Stimulated activated CD4-positive, alpha-beta T cell treated with anti-CD3 and anti-CD28 coated beads, Interleukin-4, amount 100 ng/mL, for 48 hours (primary cell): Measurements from ENCODE around the gene SLC25A51.
"Not testable (repeated sequence)": the region's sequence is repeated elsewhere in the genome, so short reads cannot be mapped to it uniquely, and the experiment has no call there.

Experiments used
- DNase-seq, 2 donors: peaks; one replicate each; pipeline ENCODE4 v3.0.0-alpha.2; 2020; ENCODE audit warnings: low read depth in 2 of 2

Gene SLC25A51

DNA sequence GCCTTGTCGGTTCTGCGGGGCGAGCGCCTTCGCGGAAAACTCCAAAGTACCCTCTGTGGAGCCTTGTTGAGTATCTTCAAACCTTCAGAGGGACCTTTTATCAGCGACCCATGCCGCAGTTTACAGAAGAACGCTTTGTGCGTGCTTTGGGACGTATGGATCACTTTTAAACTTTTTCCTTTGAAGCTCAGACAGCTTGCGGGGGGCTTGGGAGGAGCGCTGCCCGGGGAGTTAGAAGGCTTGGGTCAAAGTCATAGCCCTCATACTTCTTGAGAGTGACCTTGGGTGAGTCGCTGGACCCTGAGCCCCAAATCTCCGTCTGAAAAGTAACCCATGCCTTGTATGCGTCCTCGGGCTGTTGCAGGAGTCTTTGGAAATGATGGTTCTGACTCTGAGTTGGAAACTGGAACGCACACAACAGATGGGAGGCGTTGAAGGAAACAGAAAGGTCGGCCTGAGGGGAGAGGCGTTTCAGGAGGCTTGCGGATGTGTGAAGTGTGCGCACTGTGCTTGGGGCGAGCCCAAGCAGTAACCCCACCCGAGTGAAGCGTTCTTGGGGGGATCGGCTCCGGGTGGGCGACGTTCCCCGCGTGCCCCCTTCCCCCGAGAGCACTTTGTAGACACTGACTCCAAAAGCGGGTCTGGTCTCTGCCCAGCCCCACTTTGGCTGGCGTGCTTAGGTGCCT lies 661 bp upstream of the SLC25A51 start:
- no peak for DNase-seq

DNA sequence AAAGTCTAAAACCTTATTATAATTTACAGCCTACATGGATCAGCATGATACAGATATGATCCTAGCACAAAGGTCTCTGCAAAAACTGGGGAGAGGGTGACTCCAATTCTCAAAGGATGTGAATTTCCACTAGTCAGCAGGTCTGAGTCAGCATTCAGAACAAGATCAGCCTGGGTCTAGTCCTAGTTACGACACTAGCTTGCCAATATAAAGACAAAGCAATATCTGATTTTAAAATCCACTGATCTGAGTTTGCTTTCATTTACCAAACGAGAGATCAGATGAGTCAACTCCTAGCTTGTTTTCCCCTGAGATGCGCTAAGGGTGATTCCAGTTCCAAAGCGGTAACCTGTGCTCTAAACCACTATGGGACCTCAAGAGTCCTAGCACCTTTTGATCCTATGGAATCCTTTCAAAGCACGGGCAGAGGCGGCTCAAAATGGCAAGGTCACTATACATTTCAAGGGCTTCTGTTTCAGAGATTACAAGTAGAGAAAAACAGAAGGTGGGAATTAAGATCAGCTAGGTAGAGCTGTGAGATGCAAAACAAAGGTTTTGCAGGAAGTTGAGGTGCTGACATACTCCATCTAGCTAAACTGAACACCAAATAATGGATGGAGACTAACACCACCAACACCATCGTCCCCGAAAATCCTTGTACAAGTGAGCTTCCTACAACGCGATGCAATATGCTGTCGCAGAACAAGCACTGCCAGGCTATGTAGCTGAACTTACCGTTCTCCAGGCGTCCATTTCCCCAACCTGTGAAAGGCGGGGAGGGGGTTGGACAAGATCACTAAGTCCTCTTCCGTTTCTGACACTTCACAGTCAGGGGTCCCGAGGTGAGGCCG lies 906 bp downstream of the SLC25A51 start:
- DNase-seq: no peak

DNA sequence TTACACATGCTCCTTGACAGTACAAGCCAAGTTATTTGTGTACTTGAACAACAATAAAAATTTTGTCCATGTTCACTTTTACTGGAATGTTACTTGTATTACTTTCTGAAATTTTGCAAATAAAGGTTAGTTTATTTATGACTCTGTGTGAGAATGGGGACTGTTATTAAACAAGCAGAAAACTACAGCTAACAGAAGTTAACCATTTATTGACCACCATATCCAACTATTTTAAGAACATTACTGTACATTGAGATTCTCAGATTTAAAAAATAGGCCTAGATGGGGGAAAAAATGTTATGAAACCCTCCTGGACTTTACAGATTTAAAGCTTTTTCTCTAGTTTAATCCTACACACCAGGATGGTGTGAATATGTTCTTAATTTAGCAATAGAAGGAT lies 1.8 kb downstream of the SLC25A51 start:
- DNase-seq: no peak

DNA sequence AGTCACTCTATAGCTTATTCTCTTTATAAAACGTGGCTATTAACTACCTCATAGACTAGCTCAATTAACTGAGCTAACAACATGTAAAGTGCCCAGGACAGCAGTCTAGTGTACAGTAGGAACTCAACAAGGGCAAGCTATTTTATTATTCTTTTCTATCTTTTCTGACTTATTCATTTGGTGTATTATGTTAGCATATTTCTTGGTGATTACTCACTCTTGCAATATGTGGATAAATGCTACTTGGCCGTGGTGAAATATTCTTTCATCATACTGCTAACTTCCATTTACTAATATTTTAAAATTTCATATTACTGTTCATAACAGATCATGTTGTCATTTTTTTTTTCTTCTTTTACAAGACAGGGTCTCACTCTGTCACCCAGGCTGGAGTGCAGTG lies 4.9 kb downstream of the SLC25A51 start:
- DNase-seq: no peak

DNA sequence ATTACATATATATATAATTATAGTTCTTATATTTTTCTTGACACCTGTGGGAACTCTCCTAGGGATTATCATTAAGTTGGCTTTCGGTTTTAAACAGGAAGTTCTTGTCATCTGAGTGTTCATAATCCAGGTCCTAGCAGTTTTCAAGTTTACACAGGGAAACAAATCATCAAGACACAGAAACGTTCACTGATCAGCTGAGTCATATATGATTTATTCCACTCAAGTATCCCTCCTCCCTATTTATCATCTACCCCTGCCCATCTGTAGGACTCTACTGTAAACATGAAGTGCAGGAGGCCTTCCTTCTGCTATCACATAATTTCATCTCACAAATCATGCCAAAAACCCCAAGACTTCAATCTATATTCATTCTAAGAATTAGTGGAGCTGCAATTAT lies 6.3 kb downstream of the SLC25A51 start:
- DNase-seq: no peak

DNA sequence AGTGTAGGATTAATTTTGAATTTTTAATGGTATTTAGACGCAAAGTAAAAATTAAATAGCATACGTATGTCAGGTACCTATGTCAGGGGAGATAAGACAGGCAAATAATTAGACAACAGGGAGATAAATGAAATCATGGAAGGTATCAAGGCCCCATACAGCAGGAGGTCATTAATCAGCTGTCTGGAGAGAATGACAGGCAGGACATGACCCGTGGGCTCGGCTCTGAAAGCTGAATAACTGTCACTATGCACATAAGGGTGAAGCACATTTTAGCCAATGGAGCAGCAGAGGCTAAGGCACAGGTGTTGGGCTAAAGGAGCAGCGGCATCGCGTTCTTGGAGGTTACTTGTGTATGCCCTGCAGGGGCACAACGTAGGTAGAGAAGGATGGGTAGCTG lies 11.9 kb downstream of the SLC25A51 start:
- no peak for DNase-seq

DNA sequence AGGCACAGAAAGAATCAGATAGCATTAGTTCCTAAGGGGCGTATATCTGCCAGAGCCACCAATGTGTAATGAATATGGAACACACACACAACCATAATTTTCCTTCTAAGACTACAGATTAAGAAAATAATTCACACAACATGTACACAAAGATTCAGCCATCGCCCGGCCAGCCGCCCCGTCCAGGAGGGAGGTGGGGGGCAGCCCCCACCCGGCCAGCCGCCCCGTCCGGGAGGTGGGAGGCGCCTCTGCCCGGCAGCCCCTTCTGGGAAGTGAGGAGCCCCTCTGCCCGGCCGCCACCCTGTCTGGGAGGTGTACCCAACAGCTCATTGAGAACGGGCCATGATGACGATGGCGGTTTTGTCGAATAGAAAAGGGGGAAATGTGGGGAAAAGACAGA lies 12.9 kb downstream of the SLC25A51 start:
- not testable (repeated sequence) for DNase-seq

DNA sequence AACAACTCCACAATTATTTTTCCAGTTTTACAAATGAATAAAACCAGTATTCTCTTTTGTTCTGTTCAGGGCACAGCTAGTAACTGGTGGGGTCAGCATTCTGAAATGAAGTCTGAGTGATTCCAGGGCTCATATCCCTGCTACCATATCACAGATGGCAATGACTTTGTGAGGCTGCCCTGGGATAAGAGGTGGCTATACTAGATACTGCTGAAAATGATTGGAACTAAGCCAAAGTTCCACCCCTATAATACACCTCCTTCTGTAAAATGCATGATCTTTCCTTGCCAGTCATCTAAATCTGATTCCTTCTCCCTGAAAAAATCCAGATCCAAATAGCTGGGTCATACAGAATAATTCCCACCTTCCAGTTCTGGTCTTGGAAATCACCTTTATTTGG lies 14.4 kb downstream of the SLC25A51 start:
- no peak for DNase-seq

DNA sequence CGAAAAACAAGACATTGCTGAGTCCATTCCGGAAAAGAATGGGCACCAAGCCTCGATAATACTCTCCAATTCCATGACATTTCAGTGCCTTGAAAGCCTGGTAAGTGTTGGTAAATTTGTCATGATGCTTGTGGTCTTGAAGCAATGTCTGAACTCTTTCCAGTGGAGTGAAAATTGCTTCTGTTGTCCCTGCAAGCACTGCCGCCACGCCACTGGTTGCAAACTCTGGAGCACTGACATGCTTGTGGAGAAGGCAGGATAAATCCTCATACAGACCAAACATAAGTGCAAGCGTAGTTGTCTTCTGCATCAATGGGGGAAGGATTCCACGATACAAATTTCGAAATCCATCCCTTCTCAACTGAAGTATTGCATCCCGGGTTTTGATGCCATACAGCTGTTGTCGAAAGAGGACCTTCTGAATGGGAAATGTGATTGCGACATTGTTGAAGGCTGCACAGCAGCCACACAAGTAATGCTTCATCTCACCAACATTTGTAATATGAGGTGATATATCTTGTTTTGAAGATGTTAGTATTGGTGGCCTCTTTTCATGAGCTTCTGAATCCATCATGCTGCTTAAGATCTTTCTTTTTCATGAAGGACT lies 15.8 kb downstream of the SLC25A51 start:
- not testable (repeated sequence) for DNase-seq

DNA sequence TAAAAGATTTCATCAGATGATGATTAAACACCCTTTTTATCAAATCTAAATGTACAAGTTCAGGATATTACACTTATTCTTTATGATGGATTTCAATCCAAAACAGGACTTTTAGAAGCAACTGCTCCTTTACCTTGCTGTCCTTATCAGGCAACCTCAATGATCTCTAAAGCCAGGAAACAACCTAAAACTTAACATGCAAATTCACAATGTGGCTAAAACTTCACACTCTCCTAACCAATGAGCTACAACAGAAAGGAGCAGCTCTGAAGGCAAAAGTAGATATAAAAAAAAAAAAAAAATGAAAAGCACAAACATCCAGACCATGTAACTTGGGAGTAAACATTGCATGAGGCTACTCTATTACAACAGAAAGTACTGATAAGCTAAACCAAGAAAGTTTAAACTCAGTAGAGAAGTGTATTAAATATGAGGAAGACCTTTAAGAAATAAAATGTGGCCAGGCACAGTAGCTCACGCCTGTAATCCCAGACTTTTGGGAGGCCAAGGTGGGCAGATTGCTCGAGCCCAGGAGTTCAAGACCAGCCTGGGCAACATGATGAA lies 22.9 kb downstream of the SLC25A51 start:
- no peak for DNase-seq

DNA sequence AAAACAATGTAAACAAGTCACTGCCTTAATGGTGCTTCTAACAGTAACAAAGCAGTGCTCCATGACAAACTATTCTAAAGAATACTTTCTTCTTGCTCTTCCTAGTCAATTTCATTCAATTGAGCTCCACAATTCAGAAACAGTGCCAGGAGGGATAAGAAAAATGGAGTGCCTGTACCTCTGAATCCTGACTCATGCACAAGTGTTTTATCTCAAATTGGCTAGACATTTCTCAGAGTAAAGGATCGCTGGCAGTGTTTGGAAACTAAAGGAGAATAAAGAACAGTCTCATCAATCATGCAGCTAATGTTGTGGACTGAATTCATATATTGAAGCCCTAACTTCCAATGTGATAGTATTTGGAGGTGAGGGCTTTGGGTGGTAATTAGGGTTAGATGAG lies 27.6 kb downstream of the SLC25A51 start:
- DNase-seq: no peak

DNA sequence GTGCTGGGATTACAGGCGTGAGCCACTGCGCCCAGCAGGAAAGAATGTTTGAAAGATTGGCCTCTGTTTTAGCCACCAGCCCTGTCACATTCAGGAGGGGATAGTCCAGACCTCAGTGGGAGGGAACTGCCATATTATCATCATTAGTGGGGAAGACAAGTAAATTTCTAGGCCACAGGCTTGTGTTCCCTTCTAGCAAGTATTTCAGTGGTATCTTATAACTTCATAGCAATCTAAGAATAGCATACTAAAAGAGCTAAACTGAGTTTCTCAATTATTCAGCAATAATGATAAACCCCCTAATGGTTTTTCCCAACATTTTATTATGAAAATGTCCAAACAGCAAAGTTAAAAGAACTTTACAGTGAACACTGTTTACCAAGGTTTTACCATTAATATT lies 30.0 kb downstream of the SLC25A51 start:
- no peak for DNase-seq

DNA sequence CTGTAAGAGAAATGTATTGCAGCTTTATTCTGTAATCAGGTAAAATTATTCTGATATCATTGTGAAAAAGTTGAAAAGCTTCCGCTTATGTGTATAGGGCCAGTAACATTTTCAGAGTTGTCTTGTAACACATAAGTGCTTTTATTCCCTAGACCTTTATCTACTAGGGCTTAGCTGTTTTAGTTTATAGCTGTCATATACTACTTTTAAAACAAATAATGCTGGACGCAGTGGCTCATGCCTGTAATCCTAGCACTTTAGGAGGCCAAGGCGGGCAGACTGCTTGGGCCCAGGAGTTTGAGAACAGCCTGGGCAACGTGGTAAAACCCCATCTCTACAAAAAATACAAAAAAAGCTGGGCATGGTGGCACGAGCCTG lies 33.1 kb downstream of the SLC25A51 start:
- DNase-seq: no peak

DNA sequence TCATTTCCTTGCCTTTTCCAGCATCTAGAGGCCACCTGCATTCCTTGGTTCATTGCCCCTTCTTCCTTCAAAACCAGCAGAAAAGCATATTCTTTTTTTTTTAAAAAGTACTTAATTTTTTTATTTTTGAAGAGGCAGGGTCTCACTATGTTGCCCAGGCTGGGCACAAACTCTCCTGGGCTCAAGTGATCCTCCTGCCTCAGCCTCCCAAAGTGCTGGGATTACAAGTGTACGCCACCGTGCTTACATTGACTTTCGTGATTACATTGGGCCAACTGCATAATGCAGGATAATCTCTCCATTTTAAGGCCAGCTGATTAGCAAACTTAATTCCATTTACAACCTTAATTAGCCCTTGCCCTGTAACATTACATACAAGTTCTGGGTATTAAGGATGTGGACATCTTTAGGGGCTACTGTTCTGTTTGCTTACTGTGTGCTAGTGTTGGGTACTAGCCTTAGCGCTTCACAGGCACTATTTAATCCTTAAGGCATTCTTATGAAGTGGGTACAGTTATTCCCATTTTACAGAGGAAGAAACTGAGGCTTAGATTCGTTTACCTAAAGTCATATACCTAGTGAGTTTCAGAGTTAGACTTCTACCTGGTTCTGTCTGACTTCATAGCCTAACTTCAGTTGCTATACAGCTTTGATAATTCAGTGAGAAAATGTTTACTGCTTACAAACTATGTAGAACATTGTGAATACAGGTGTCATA lies 33.7 kb downstream of the SLC25A51 start:
- DNase-seq: no peak

DNA sequence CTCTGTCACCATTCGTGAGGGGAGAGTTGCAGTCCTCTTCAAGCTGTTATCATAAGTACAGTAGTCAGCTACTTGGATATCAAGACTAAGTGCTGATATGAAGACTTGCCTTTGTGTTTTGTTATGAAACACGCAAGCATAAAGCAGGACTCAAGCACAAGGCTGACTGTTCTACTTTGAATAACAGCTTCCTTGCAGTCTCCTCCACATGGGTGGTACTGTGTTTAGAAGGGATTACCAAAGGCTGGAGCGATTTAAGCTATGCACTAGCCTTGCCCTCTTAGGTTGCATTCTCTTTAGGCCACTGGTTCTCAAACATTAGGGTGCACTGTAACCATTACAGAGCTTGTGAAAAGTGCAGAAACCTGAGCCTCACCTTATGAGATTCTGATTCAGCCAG lies 41.4 kb downstream of the SLC25A51 start:
- no peak for DNase-seq

DNA sequence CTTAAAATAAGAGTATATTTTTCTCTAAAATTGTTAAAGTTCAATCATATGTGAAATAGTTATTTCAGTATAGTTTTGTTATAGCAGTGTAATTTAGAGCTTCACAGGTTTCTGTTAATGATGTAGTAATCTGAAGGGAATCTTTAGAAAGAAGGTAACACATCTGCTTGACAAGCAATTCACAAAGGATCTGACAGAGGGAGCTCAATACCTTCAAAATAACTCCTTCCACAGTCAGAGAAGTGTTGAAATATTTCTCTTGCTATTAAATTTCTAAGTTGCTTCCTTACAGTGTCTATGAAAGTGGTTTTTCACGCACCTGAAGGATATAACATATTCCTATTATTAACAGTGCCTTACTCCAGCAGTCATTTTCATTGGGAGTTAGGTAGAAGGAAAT lies 44.9 kb downstream of the SLC25A51 start:
- DNase-seq: no peak

DNA sequence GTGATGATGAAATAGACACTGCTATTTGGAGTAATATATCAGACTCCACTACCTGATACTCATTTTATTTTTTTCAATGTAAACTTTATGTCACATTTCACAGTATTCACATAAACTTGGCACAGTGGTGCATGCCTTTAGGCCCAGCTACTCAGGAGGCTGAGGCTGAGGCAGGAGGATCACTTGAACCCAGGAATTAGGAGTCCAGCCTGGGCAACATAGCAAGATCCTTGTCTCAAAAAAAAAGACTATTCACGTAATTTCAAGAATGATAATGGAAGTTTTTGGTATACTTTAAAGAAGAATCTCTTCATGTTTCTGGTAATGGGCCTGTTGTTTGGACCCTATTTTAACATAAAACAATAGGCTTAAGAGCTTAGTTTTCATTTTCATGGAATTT lies 47.4 kb downstream of the SLC25A51 start:
- no peak for DNase-seq

DNA sequence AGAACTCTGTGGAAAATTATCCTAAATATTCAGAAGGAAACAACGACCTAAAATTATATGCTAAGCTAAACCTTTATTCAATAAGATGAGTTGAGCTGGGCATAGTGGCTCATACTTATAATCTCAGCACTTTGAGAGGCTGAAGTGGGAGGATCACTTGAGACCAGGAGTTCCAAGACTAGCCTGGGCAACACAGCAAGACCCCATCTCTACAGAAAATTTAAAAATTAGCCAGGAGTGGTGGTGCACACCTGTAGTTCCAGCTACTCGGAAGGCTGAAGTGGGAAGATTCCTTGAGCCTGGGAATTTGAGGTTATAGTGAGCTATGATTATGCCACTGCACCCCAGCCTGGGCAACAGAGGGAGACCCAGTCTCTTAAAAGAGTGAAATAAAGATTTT lies 51.7 kb downstream of the SLC25A51 start:
- no peak for DNase-seq

DNA sequence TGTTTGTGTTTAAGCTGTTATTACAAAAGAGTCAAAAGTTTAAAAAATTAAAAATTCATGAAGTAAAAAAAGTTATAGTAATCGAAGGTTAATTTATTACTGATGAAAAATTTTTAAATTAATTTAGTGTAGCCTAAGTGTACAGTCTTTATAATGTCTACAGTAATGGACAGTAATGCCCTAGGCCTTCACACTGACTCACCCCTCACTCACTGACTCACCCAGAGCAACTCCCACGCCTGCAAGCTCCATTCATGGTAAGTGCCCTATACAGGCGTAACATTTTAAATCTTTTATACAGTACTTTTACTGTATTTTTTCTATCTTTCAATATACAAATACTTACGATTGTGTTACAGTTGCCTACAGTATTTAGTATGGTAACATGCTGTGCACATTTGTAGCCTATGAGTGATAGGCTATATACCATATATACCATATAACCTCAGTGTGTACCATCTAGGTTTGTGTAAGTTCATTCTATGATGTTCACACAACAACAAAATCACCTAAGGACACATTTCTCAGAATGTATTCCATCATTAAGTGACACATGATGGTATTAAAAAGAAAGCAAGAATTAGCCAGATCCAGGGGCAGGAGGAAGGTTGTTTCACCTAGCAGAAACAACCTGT lies 63.2 kb downstream of the SLC25A51 start:
- peak in 1 of 2 donors; percentile 2 for DNase-seq

DNA sequence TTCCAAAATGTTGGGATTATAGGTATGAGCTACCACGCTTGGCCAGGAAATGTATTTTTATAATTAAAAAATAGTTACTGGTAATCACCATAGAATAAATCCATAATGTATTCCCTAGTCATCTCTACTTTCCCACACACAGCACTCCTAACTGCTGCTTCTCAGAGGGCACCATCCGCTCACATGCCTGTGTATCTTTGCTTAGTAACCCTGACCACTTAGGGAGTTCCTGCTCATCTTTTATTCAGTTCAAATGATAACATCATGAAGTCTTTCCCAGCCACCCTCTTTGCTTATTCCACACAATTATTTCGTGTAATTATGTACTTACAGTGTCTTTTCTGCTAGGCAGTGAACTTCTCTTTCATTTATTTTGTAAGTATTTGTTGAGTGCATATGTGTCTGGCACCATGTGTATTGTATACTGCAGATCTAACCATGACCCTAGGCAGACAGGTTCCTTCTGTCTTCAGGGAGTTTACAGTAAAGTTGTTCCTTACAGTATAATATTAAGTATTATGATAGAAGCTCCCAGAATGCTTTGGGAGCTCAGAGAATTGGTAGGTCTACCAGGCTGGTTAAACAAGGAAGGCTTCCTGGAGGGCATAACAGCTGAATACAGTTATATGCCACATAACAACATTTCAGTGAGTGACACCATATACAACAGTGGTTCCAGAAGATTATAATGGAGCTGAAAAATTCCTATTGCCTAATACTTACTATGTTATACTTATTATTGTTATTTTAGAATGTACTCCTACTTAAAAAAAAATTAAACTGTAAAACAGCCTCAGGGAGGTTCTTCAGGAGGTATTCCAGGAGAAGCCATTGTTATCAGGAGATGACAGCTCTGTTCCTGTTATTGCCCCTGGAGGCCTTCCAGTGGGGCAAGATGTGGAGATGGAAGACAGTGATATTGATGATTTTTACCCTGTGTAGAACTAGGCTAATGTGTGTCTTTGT lies 64.1 kb downstream of the SLC25A51 start:
- no peak for DNase-seq
